ENCODE measurements around the gene GET4.
A peak's percentile ranks its signal among the peaks of the same experiment; 100 is the strongest.

Gene GET4, protein sequence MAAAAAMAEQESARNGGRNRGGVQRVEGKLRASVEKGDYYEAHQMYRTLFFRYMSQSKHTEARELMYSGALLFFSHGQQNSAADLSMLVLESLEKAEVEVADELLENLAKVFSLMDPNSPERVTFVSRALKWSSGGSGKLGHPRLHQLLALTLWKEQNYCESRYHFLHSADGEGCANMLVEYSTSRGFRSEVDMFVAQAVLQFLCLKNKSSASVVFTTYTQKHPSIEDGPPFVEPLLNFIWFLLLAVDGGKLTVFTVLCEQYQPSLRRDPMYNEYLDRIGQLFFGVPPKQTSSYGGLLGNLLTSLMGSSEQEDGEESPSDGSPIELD

DNA sequence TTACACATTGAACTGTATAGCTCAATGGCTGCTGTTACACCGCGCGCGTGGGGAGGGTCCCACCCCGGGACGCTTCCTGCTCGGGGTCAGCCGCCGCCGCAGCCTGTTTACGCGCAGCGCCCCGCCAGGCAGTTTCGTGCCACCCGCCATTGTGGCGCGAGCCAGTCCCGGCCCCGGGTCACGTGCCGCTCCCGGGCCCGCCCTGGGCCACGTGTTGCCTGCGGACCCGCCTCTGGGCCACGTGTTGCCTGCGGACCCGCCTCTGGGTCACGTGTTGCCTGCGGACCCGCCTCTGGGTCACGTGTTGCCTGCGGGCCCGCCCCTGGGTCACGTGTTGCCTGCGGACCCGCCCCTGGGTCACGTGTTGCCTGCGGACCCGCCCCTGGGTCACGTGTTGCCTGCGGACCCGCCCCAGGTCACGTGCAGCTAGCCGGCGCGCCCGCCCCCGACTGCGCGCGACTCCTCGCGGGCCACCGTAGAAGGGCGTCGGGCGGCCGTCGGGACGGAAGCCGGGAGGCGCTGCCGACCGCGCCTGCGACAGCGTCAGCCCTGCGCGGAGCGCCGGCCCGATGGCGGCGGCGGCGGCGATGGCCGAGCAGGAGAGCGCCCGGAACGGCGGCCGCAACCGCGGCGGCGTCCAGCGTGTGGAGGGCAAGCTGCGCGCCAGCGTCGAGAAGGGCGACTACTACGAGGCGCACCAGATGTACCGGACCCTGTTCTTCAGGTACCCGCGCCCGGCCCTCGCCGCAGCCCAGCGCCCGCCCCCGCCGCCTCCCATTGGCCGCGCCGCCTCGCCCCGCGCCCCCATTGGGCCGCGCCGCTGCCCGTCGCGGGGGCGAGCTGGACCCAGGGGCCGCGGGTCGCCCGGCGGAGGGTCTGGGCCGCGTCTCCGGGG is at the start of gene GET4:
TSS of gene GET4 (plus strand) at position 478 of the 895 bp plus-strand sequence. CDS start at position 570, 92 bp downstream.
- peak; percentile 62 to 90 for DNase-seq

- DNase-seq, result no peak
Observed at GRCh38 chr7:828793-829561, 47.4 kb upstream of the GET4 start.

DNA sequence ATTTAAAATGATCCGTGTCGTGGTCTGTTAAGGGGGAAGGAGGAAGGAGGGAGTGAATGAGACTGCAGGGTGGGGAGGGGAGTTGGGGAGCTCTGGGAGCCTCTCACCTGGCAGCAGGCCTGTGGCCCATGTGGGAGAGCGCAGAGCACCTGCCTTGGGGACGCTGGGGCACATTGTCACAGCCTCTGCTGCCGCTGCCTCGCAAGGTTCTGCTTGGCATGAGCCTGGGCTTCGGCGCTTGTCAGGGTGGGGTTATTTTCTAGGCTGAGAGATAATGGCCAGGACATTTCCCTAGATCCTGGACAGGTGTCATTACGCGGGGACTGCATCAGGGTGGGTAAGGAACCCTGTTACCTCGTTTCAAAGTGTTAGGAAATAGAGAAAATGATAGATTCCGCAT is 46.3 kb upstream of the GET4 start:
- DNase-seq, result peak in 1 of 2 experiments; percentile 35

GRCh38 chr7:831596-832166 is 44.7 kb upstream of the GET4 start:
- no peak for DNase-seq

DNA sequence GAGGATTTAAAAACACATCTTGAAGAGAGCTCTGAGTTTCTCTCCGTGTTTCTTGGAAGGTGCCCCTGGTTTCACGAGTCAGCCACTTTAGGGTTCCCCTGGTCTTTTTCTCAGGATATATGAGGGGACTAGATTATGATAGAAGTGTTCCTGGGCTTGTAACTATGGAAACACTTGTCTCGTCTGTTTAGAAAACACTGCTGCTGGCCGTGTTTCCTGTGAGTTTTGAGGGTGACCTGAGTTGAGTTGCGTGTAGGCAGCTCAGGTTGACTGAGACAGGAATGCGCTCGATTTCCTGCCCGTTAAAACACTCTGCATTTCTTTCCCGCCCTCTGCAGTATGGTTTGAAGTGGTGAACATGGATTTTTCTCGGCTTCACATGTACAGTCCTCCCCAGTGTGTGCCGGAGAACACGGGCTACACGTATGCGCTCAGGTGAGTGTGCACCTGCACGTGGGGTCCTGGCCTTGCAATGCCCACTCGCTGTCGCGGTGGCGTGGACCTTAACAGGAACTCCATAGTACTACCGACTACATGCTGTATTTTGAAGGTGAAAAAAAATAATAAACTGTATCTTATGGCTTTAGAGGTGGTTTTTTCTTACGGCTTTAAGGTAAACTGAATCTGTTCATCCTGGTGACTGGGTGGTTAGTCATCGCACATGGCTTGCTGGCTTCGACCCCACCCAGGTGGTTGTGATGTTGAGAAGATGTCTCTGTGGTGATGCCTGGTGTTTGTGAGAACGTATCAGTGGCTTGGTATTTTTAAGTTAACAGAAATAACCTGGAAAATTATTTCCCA is 44.0 kb upstream of the GET4 start, which contains the start of gene SUN1:
TSS of gene SUN1 (plus strand) at position 310 of the 801 bp plus-strand sequence. CDS start at position 359, 49 bp downstream.
- no peak for DNase-seq

- DNase-seq, result no peak
Observed at GRCh38 chr7:832968-833424, 43.4 kb upstream of the GET4 start.

GRCh38 chr7:833601-834258 is 42.6 kb upstream of the GET4 start:
- DNase-seq, result no peak

DNA sequence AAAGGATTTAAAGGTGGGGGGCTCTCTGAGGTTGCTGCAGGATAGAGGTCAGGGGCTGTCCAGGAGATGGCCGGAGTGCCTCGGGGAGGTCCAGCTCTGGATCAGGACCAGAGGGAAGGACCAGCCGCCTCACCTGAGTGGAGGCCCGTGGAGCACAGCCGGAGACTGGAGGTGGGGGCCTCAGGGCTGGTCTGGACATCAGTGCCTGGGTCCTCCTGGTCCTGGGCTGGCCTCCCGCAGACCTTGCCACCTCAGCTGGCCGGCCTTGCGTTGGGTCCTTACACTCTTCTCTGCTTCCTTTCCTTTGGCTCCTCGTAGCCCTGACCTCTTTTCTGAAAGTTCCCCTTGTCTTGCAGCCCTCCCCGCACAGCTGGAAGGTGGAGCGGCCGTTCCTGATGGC is 42.1 kb upstream of the GET4 start:
- DNase-seq, result no peak

DNA sequence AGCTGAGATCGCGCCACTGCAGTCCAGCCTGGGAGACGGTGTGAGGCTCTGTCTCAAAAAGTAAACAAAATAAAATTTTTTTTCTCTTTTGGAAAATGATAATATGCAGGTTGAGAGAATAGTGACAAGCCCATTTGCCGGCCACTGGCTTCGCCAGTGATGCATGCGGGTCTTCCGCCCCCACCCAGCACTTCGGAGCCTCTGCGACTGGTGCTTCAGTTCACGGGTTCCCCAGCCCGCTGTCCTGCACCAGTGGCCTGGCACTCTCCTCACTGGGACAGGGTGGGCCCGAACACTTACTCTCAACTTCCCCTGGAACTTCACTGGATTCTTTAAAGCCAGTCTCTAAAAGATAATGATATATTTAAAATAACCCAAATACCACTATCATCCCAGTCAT is 41.3 kb upstream of the GET4 start:
- DNase-seq, result no peak

- DNase-seq, result no peak
Observed at GRCh38 chr7:835485-836401, 40.6 kb upstream of the GET4 start.

DNA sequence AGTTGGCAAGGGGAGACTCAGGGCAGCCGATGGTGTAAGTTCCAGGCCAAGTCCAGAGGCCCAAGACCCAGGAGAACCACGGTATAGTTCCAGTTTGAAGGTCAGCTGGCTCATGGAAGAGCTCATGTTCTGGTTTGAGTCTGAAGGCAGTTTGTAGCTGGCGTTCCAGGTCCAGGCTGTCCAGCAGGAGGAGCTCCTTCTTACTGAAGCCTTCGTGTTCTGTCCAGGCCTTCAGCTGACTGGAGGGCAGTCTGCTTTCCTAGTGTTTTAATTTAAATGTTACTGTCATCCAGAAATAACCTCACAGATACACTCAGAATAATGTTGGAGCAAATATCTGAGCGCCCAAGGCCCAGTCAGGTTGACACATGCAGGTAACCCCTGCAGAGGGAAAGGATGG is 39.9 kb upstream of the GET4 start:
- no peak for DNase-seq

DNA sequence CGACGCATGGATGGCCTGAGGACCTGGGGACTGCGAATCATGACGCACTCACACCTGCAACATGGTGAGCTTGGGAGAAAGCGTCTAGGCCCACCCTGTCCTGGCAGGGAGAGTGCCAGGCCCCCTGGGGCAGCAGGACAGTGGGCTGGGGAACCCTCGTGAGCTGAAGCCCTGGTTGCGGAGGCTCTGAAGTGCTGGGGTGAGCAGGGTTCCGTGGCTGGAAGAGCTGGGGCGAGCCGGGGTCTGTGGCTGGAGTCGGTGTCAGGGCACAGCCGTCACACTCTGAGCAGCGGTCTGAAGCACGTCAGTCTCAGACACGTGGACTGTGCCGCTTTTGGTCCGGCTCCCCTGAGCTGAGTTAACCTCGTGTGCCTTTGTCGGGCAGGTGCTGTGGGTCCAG is 39.4 kb upstream of the GET4 start:
- no peak for DNase-seq

GRCh38 chr7:840001-840600 is 36.3 kb upstream of the GET4 start:
- no peak for DNase-seq

- no peak for DNase-seq
Observed at GRCh38 chr7:841943-842342, 34.4 kb upstream of the GET4 start.

GRCh38 chr7:842431-843031 is 33.8 kb upstream of the GET4 start:
- no peak for DNase-seq

- no peak for DNase-seq
Observed at GRCh38 chr7:843230-843629, 33.1 kb upstream of the GET4 start.

DNA sequence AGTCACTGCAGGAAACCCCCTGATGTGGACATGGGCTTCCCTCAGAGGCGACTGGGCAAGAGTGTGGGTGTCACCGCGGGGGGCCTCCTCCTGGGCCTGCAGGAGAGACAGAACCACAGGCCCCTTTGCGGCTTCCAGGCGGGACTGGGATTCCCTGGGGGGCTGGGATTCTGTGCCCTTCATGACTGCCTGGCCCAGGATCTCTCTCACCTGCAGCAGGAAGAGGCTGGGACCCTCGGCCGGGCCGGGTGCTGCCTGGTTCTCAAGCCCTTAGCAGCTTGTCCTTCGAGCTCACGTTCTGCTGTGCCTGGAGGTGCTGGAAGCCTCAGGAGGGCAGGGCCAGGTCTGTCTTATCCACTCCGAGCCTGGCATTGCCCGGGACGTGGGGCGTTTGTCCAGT is 32.3 kb upstream of the GET4 start:
- DNase-seq, result no peak

- no peak for DNase-seq
Observed at GRCh38 chr7:844514-844913, 31.8 kb upstream of the GET4 start.

DNA sequence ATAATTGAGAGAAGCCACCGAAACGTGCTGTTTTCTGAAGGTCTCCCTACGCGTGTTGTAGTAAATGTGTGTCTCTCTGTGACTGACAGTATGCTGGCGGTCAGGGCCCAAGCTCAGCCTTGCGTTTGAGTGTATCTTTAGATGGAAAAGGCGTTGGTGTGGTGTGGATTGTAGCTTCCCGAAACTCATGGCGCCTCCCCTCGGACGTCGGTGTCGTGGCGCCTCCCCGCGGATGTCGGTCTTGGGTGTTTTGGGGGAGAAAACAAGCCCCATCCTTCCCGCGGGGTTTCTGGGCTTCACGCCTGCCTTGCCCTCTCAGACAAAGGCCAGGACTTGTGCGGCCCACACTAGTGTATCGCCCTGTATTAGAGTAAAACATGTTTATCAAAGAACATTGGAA is 31.3 kb upstream of the GET4 start:
- no peak for DNase-seq

Data from NCI-H187 (cell line).